NCI-H774 (cell line): ENCODE measurements around the gene CKS1B.

Experiments
- DNase-seq: peaks from one replicate; lab custom pipeline; 2025; lab: John Stamatoyannopoulos, UW

The CKS1B gene

DNA sequence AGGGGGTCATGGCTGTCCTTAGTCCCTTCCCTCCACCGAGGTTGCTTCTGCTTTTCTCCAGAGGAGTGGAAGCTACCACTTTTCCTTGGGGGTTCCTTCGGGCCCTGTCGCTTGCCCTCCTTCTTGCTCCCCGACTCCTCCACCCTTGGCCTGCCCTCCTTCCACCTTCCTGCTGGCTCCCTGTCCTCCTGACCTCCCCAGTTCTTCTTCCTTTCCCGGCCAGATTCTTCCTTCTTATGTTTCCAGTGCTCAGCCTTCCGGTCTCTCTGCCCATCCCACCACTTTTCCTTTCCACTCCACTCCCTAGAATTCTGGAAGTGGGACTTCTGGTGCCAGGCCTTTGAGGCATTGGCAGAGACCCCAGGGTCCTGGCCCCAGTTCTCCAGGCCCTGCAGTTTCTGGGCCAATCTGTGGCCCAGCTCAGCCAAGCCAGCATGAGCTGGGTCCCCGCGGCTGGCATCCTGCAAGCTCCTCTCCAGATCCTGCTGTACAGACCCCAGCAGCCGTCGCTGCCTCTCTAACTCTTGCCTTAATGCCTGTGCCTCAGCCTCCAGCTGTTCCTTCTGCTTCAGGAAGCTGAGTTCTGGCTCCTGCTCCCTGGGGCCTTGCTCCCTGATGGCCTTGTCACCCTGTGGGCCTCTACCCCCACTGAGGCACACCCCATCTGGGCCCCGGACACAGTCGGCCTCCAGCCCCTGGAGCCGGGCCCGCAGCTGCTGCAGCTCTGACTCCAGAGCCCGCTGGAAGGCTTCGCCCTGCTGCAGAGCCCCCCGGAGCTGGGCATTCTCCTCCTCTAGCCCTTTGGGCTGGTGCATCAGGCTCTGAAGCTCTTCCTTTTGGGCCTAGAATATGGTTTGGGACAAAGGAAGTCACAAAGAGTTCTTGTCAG, 28.3 kb upstream of the CKS1B start:
- no peak for DNase-seq

DNA sequence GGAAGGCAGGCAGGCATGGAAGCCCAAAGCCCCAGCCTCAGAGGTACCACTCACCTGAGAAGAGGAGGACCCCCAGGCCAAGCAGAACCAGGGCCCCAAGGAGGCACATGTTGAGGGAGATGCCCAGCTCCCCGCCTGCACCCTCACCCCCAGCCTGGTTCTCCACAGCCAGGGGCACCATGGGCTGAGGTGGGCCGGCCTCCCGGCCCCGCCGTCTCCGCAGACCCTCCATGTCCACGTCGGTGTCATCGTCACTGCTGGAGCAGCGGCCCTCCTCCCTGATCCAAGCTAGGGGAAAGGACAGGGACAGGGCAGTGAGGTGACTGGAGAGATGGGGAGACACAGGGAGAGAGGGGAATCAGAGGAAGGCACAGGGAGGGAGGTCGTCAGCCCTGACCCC, 26.4 kb upstream of the CKS1B start:
- DNase-seq: no peak

DNA sequence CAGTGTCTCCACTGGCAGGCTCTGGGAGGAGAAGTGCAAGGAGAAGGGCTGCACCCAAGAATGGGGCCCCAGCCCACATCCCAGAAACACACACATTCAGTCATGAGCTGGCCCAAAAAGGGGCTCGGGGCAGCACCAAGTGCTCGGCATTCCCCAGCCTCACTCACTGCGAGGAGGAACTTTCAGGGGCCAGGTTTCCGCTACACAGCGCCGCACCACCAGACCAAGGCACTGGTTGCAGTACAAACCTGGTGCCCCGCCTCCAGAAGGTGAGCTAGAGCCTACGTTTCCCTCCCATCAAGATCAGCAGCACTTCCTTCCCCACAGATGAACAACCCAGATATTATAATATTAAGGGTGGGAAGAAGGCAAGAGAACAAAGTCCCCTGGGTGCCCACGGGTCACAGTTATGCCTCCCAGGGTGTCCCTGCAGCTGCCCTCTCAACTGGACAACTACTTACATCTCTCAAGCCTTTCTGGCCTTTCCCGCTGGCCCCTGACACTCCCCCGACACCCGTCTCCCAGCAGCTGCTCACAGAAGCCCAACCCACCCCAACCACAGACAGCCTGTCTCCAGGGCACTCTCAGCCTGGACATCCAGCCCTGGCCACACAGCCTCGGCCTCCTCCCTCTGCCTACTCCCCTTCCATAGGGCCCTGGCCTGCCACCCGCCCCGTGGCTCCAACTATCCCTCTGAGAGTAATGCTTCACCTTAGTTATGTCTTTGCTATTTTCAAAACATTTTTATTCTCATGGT, 22.4 kb upstream of the CKS1B start:
- no peak for DNase-seq

GRCh38 chr1:154952664-154953063, 21.8 kb upstream of the CKS1B start:
- no peak for DNase-seq

GRCh38 chr1:154953611-154954038, 20.9 kb upstream of the CKS1B start:
- no peak for DNase-seq

DNA sequence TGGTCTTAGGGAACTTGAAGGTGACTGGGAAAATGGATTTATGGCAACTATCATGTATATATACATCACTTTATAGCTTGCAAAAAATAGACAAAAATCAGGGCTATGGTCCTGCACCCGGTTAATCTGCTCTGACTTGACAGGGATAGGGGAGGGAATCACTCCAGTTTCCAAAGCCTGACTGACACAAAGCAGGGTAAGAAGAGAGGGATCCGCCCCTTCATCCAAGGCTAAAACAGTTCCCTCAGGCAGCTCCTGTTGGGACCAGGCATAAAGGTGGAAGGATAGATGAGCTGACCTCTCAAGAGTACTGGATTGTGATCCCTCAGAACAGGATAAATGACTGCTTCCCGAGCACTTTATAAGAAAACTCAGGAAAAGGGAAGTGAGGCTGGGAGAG, 19.9 kb upstream of the CKS1B start:
- DNase-seq: no peak

- peak; percentile 59 for DNase-seq
Observed at GRCh38 chr1:154955039-154955717, 19.3 kb upstream of the CKS1B start.

DNA sequence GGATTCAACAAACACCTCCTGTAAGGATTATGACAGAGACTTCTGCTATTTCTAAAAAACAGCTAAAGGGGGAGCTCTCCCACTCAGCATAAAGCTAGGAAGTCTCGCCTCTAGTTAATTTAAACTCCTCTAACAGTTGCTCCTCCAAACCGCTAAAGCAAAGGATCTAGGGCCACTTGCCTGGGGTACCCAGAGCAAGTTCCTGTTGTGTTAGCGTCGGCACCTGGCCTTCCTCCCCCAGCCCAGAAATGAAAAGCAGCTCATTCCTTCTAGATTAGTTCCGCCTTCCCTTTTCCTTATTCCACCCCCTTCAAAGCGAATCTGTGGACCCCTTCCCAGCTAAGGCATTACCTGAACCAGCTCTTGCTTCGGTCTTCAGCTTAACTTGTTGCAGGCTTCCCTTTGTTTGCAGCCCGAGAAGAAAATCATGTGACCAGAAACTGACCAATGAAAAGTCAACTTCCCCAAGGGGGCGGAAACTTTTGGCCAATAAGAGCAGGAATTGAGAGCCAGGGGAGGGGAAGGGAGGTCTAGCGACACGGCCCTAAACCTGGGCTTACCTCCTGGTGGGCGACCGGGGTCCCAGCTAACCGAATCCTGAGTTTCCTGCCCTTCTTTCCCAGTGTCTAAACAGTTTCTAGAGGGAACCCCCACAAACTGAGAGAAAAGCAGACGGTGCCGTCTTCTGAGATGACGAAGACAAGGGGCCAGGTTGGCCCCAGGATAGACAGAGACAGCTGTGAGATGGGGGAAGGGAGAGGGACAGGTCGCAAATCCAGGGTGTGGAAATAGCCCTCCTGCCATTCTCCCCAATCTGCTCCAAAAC, 18.6 kb upstream of the CKS1B start, which contains the start of gene PBXIP1:
PBXIP1 (minus strand) TSS at position 382 of the 826 bp plus-strand sequence. CDS start 2,378 bp downstream, outside the sequence.
- DNase-seq: peak; percentile 90

GRCh38 chr1:154956544-154956941, 17.9 kb upstream of the CKS1B start:
- DNase-seq: no peak

- DNase-seq: no peak
Observed at GRCh38 chr1:154957091-154957657, 17.3 kb upstream of the CKS1B start.

- DNase-seq: no peak
Observed at GRCh38 chr1:154958036-154958435, 16.4 kb upstream of the CKS1B start.

DNA sequence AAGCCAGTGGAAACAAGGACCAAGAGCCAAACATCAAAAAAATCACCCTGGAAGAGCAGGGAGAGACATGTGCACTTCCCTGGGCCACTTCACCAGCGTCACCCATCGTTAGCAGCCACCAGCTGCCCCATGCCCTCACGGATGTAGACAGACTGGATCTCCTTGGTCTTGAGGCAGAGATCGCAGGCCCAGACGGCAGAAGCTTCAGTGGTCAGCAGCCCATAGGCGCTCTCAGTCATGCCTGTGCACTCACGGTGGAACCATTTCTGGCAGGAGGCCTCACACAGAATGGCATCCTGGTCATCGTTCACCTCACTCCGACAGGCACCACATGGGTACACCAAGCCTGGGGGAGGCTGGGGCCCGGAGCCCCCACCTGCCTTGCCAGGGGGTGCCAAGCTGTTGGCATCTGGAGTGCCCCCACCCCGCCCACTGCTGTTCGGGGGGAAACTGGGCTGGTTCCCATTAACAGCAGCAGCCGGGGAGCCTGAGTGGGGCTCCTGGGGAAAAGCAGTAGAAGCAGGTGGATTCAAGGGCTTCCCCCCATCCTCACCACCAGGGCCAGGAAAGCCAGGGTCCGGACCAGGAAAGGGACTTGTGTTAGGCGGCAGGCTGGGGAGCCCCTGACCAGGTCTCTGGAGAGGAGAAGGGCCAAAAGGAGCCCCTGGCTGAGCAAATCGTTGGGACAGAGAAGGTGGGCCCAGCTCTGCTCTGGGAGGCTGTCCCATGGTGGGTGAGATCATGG, 15.6 kb upstream of the CKS1B start:
- DNase-seq: no peak

GRCh38 chr1:154959426-154959780, 15.1 kb upstream of the CKS1B start:
- no peak for DNase-seq

DNA sequence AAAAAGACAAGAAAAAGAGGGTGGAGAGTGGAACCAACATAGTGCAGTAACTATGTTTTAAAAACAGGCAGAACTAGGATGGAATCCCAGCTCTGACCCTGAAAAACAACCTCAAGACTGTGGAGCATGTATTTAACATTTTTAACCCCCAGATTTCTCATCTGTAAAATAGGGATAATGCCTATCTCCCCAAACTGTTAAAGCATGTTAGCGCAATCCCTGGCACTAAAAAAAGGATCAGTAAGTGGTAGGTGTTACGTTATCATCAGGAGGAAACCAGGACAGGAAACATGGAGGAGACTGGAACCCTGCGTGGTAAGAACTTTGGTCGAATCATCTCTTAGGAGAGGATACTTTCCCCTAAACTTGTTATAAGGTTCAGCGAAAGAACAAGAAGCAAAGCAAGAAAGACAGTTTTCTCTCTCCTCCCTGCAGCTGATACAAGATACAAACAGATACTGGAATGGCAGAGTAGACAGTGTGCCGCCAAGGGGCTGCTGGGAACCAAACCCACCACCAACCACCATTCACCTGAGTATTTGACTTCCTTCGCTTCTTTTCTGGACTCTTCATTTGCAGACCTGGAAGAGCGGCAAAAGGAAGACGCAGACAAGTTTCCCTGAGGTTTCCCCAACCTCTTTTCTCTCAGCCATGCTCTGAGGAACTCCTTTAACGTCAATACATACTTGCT, 13.9 kb upstream of the CKS1B start:
- DNase-seq: no peak

DNA sequence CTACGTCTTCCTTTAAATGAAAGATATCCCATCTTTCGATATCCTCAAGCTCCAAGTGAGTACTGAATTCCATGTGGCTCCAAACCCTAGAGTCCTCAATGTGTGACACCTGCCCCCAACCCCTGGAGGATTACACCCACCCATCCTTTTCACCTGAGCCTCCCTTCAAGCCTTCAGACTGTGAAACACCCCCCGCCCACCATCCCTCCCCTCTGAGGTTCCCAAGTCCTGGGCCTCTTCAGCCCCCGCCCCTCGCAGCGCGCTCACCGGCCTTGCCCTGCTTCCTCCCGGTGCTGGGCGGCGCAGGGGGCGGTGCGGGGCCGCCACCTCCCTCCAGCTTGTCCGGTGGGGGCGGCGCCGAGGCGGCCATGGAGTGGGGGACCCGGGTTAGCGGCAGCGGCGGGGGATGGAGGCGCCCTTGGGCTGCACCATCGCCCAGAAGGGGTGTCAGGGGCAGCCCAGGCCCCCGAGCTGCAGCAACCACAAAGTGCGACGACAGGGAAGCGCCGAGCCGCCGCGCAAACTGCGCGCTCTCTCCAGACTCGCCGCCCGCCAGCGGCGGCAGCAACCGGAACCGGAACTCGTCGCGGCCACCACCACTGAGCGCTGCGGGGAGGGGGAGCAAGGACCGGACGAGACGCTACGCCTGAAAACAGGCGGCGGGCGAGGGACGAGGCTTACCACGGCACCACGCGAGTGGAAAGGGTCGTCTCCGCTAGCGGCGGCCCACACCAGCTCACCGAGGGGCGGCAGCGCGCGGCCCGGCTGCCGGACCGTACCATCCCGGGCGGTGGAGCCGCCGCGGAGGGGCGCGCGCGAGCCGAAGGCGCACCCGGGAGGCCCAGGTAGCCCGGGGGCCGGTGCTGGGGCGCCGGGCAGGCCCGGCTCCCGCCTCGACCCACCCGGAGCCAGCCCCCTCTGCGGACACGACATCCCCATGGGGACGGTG, 13.0 kb upstream of the CKS1B start, which contains the start of gene PYGO2:
PYGO2 (minus strand) TSS at position 576 of the 949 bp plus-strand sequence; CDS start at position 370, 206 bp downstream.
- DNase-seq: peak; percentile 81

- DNase-seq: no peak
Observed at GRCh38 chr1:154962156-154962749, 12.2 kb upstream of the CKS1B start.

- no peak for DNase-seq
Observed at GRCh38 chr1:154962795-154963330, 11.6 kb upstream of the CKS1B start.

GRCh38 chr1:154963643-154964042, 10.8 kb upstream of the CKS1B start:
- no peak for DNase-seq
